T-cell (primary cell): ENCODE results near the gene MCOLN2. TPM values are rescaled to one million over a fixed set of nuclear protein-coding genes. Genes with fewer than 3 reads are reported as not detected.

ENCODE experiments used
- total RNA-seq, 35 experiments: library from RNA in 6 of 35; stranded (reverse) in 6 of 35; fragments of 120-200 nt in 1 of 35; gene quantifications; one replicate each; pipeline versions ENCODE4 v1.2.1 to v1.2.4 and lab custom pipeline; 2013 to 2026

MCOLN2 gene
- total RNA-seq, 5 donors from 2014 or later (not counting 1 experiment from before 2014, with no cell fraction given) = 7.6 to 19.3 (median 15.8) TPM

Other genes with a start within 250 kb of the MCOLN2 start
- 1 to 10 TPM in 3 of 5 donors, under 1 TPM in 2; 0.75 to 7.0 (median 2.9) TPM for gene LPAR3, start 103.9 kb downstream of the MCOLN2 start, total RNA-seq
- gene MCOLN3, start 51.4 kb upstream of the MCOLN2 start, total RNA-seq = 1 to 10 TPM; 2.1 to 7.2 (median 2.8) TPM
- 1 to 10 TPM; 4.5 to 9.2 (median 5.8) TPM for gene SYDE2, start 203.9 kb upstream of the MCOLN2 start, total RNA-seq